CD4-positive, alpha-beta T cell treated with Interleukin-12 subunit alpha and Interleukin-12 subunit beta, for 1 hour (primary cell): ENCODE data around the gene TMEM156.
"Not testable (repeated sequence)": the region's sequence is repeated elsewhere in the genome, so short reads cannot be mapped to it uniquely, and the experiment has no call there.

Experiments used
- DNase-seq: peaks from one replicate; pipeline ENCODE4 v3.0.0-alpha.2; 2020

TMEM156 gene

GRCh38 chr4:38954727-38955126, 77.5 kb downstream of the TMEM156 start:
- no peak for DNase-seq

- no peak for DNase-seq
Observed at GRCh38 chr4:38952017-38952416, 80.2 kb downstream of the TMEM156 start.

GRCh38 chr4:38951598-38951997, 80.6 kb downstream of the TMEM156 start:
- DNase-seq = no peak

GRCh38 chr4:38950734-38951133, 81.5 kb downstream of the TMEM156 start:
- DNase-seq = no peak

- DNase-seq = no peak
Observed at GRCh38 chr4:38950159-38950558, 82.0 kb downstream of the TMEM156 start.

GRCh38 chr4:38949411-38950051, 82.7 kb downstream of the TMEM156 start:
- DNase-seq = peak; percentile 61

- no peak for DNase-seq
Observed at GRCh38 chr4:38948551-38948950, 83.7 kb downstream of the TMEM156 start.

- DNase-seq = no peak
Observed at GRCh38 chr4:38946919-38947318, 85.3 kb downstream of the TMEM156 start.

GRCh38 chr4:38944440-38944839, 87.8 kb downstream of the TMEM156 start:
- DNase-seq = no peak

- no peak for DNase-seq
Observed at GRCh38 chr4:38943343-38943742, 88.9 kb downstream of the TMEM156 start.

GRCh38 chr4:38941906-38942305, 90.3 kb downstream of the TMEM156 start:
- not testable (repeated sequence) for DNase-seq

- no peak for DNase-seq
Observed at GRCh38 chr4:38940476-38940875, 91.7 kb downstream of the TMEM156 start.

GRCh38 chr4:38939165-38939564, 93.0 kb downstream of the TMEM156 start:
- DNase-seq = no peak

GRCh38 chr4:38935391-38936073, 96.7 kb downstream of the TMEM156 start:
- no peak for DNase-seq

GRCh38 chr4:38931125-38931524, 101.1 kb downstream of the TMEM156 start:
- no peak for DNase-seq

GRCh38 chr4:38930707-38931106, 101.5 kb downstream of the TMEM156 start:
- no peak for DNase-seq

- DNase-seq = no peak
Observed at GRCh38 chr4:38930204-38930603, 102.0 kb downstream of the TMEM156 start.

GRCh38 chr4:38928974-38929373, 103.2 kb downstream of the TMEM156 start:
- no peak for DNase-seq

- DNase-seq = no peak
Observed at GRCh38 chr4:38928568-38928967, 103.6 kb downstream of the TMEM156 start.

- DNase-seq = no peak
Observed at GRCh38 chr4:38926896-38927295, 105.3 kb downstream of the TMEM156 start.

GRCh38 chr4:38925492-38926413, 106.5 kb downstream of the TMEM156 start:
- DNase-seq = no peak

GRCh38 chr4:38924353-38924752, 107.9 kb downstream of the TMEM156 start:
- no peak for DNase-seq

- no peak for DNase-seq
Observed at GRCh38 chr4:38923746-38924145, 108.5 kb downstream of the TMEM156 start.

- no peak for DNase-seq
Observed at GRCh38 chr4:38921151-38921550, 111.1 kb downstream of the TMEM156 start.
